ENCODE measurements around the gene VPS54.

DNA sequence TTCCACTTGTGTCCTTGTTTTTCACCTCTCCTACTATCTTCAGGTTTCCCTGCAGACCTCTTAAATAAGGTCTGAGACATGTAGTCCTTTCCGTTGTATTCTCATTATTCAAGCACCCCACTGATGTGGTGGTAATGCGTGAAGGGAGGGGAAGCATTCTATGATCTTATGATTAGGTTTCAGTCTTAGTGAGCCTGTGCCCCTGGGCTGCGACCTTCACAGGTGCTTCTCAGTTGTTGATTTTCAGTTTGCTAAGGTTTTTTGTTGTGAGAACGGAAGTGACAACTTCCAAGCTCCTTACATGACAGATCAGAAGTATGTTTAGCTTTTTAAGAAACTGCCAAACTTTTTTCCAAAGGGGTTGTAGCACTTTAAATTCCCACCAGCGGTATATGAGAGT lies 41.3 kb downstream of the VPS54 start:
- TF ChIP-seq ARNT (IDR thresholded peaks at IDR 0.05) (no peak), SP1 (IDR thresholded peaks at IDR 0.05) (no peak), FOXA1 (IDR thresholded peaks at IDR 0.05) (no peak), FOXM1 (IDR thresholded peaks at IDR 0.05; ENCODE audit: borderline replicate concordance) (no peak), SUZ12 (IDR thresholded peaks at IDR 0.05) (no peak), TARDBP (IDR thresholded peaks at IDR 0.05) (no peak)
- TF ChIP-seq, protein P1, sequence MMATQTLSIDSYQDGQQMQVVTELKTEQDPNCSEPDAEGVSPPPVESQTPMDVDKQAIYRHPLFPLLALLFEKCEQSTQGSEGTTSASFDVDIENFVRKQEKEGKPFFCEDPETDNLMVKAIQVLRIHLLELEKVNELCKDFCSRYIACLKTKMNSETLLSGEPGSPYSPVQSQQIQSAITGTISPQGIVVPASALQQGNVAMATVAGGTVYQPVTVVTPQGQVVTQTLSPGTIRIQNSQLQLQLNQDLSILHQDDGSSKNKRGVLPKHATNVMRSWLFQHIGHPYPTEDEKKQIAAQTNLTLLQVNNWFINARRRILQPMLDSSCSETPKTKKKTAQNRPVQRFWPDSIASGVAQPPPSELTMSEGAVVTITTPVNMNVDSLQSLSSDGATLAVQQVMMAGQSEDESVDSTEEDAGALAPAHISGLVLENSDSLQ (IDR thresholded peaks at IDR 0.05), result no peak
